IMR-90 (cell line): ENCODE measurements around the gene KCNQ1.

ENCODE experiments used
- CTCF ChIP-seq: conservative IDR thresholded peaks from 2 replicates; pipeline ENCODE4 v1.5.1; 2012; ENCODE audit warnings: mild to moderate bottlenecking, low read depth, low read length, improper control_type of control experiment
- POLR2A ChIP-seq: IDR thresholded peaks from 2 replicates; pipeline ENCODE4 v1.6.1; 2012; ENCODE audit warnings: mild to moderate bottlenecking, low read depth, low read length
- SMC3 ChIP-seq: fragments of 150-350 bp; IDR thresholded peaks from 2 replicates; pipeline ENCODE4 v1.6.1; 2016; ENCODE audit warnings: low read depth, mild to moderate bottlenecking, antibody characterized with exemption, low read length, moderate library complexity

- TF ChIP-seq POLR2A, result no peak
- TF ChIP-seq CTCF, result no peak
- TF ChIP-seq SMC3, result no peak
Observed at GRCh38 chr11:2673871-2674471, 229.2 kb downstream of the KCNQ1 start.
